ENCODE results near the gene ZNF19. TPM values are rescaled to one million over a fixed set of nuclear protein-coding genes. Genes with fewer than 3 reads are reported as not detected.

Gene ZNF19
- total RNA-seq, 4 donors from 2014 or later, result 1.1 to 5.0 (median 1.7) TPM

- DNase-seq, result no peak
- TF ChIP-seq POLR2A (IDR thresholded peaks at IDR 0.05) (no peak), CTCF (IDR thresholded peaks at IDR 0.05) (no peak)
- peaks cover 0 to 5% (median 0%) of the 10 kb centered on the region in 3 donors for H3K4me1 ChIP-seq
- WGBS, 2 donors, result 72 to 80% methylated on average over 7 of the region's 7 CpGs
- H3K36me3 ChIP-seq, result no peaks in the 10 kb centered on the region
- H3K27ac ChIP-seq, result no peak overlapping the region
- no peak overlapping the region for H3K4me3 ChIP-seq
- H3K9me3 ChIP-seq, result no peaks in the 10 kb centered on the region
- intact Hi-C loops (cut with DNase I), result no loop called here
- H3K27me3 ChIP-seq, result peaks cover 0 to 45% (median 7%) of the 10 kb centered on the region in 4 donors
Measured at GRCh38 chr16:71423865-71424264, 65.3 kb downstream of the ZNF19 start.

Other genes starting within 250 kb of the ZNF19 start
- gene CMTR2, start 199.9 kb downstream of the ZNF19 start, total RNA-seq, result 10 to 100 TPM; 18.1 to 39.4 (median 29.3) TPM
- 1 to 10 TPM in 3 of 4 donors, under 1 TPM in 1; 0.35 to 3.8 (median 2.4) TPM for gene CALB2, start 130.6 kb downstream of the ZNF19 start, total RNA-seq
- not detected for gene TLE7, start 47.3 kb downstream of the ZNF19 start, total RNA-seq
- gene ZNF23, start 27.1 kb downstream of the ZNF19 start, total RNA-seq, result 1 to 10 TPM; 2.5 to 7.4 (median 3.4) TPM
- 1 to 10 TPM in 1 of 4 donors, not detected in 3; 2.6 TPM for gene CHST4, start 37.1 kb upstream of the ZNF19 start, total RNA-seq
- not detected for gene TAT, start 87.8 kb upstream of the ZNF19 start, total RNA-seq
- 10 to 100 TPM in 2 of 4 donors, 1 to 10 TPM in 2; 6.5 to 11.8 (median 9.8) TPM for gene MARVELD3, start 136.9 kb upstream of the ZNF19 start, total RNA-seq
- gene PHLPP2, start 235.4 kb upstream of the ZNF19 start, total RNA-seq, result 1 to 10 TPM in 3 of 4 donors, under 1 TPM in 1; 0.49 to 5.7 (median 1.7) TPM

Measured in esophagus squamous epithelium (tissue), 5 donors.